ENCODE data around the gene TPST2.
A peak's percentile ranks its signal among the peaks of the same experiment; 100 is the strongest.

GRCh38 chr22:26481694-26482093 lies 108.2 kb downstream of the TPST2 start:
- TF ChIP-seq SPI1 (IDR thresholded peaks at IDR 0.05; ENCODE audit: low read depth, low read length): peak; percentile 85
- TF ChIP-seq POLR2AphosphoS5 (IDR thresholded peaks at IDR 0.05; ENCODE audit: low read depth, low read length): no peak
